Camera-type eye (tissue), 1 donor: ENCODE results near the gene RTCA. TPM values are rescaled to one million over a fixed set of nuclear protein-coding genes. Genes with fewer than 3 reads are reported as not detected.

Source experiments
- total RNA-seq: library from RNA; depleted of rRNA; stranded (reverse); fragments of >200 nt; gene quantifications from one replicate; pipeline ENCODE4 v1.2.3, GENCODE V29; 2014

The RTCA gene
- total RNA-seq = 46.9 TPM

DNA sequence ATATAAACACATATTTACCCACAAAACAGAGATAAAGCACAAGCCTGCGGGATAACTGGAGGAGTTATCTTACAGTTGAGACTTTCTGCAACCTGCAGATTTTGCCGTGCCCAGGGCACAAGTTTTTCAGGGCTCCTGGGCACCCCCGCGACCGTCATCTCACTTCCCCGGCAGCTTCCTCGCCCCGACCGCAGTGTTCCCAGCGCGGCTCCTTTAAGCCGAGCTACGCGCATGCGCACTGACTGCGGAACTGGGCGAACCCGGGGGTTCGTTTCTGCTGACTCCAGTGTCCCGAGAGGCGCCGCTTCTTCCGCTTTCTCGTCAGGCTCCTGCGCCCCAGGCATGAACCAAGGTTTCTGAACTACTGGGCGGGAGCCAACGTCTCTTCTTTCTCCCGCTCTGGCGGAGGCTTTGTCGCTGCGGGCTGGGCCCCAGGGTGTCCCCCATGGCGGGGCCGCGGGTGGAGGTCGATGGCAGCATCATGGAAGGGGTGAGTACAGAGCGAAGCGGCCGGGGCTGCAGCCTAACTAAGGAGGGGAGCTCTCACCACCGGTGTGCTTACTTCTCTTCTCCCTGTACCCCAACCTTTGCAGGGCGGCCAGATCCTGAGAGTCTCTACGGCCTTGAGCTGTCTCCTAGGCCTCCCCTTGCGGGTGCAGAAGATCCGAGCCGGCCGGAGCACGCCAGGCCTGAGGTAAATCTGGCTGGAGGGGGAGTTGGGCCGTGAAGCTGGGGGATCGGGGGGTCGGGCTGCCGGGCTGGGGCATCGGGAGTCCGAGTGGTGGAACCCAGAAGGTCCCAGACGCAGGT lies at the start of gene RTCA:
Gene RTCA (plus strand): TSS at position 286 of the 810 bp plus-strand sequence. CDS start 160 bp downstream, at position 446.

DNA sequence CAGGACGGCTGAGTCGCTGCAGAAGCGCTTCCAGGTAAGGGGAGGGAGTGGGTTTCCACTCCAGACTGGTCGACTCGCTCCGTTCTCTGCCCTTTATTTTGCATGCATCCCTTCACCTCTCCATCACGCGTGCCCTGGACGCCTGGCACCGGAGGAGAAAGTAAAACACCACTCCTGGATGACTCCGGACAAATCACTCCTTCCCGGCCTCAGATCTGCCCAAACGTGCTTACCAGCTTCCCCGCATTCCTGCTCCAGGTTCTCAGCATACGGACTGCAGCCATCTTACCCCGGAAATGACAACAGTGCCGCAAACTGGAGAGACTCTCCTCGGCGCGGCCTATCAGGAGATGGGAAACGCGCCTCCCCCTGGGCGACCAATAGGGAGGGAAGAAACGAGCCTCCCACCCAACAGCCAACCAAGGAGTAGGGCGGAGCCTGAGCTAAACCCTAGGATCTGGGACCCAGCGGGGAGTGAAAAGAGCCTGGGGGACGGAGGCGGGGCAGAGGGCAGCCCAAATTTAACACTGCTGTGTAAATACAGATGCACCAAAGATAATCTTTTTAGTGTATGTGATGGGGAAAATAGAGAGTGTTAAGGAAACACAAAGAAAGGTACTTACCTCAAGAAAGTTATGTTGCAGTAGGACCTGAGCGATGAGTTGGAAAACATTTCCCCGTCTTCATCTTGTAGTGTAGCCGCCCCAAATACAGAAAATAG lies 16.3 kb upstream of the RTCA start, which contains the start of gene DBT:
Gene DBT (minus strand): TSS at position 298 of the 721 bp plus-strand sequence. CDS start 14 bp downstream, at position 284.

Other genes with a start within 250 kb of the RTCA start
- 12.3 TPM for gene SASS6, start 133.3 kb upstream of the RTCA start, total RNA-seq
- gene TRMT13, start 133.1 kb upstream of the RTCA start, total RNA-seq = 74.4 TPM
- gene LRRC39, start 88.0 kb upstream of the RTCA start, total RNA-seq = 68.0 TPM
- gene DBT, start 16.4 kb upstream of the RTCA start, total RNA-seq = 11.8 TPM
- 25.8 TPM for gene CDC14A, start 86.3 kb downstream of the RTCA start, total RNA-seq